Neutrophil (primary cell): ENCODE measurements around the gene B3GLCT.

Experiments used
- H3K27ac ChIP-seq: fragments of 200-600 bp; sonication (generic); 2 replicates; pipeline ENCODE4 v1.5.1; 2016; ENCODE audit warnings: mild to moderate bottlenecking, moderate library complexity
- H3K27me3 ChIP-seq: fragments of 200-600 bp; sonication (generic); 2 replicates; pipeline ENCODE4 v1.6.0; 2016; ENCODE audit warnings: mild to moderate bottlenecking
- H3K36me3 ChIP-seq: fragments of 200-600 bp; sonication (generic); 2 replicates; pipeline ENCODE4 v1.5.1; 2017
- H3K4me1 ChIP-seq, 2 experiments: fragments of 200-600 bp in 1 of 2; sonication (generic) in 1 of 2; 1 replicate in 1 of 2; 2 replicates in 1 of 2; pipeline versions ENCODE4 v1.5.1 to v1.6.1; 2013 to 2016; ENCODE audit warnings: low read depth in 1 of 2, low read length in 1 of 2, mild to moderate bottlenecking in 1 of 2, moderate library complexity in 1 of 2; ENCODE audit not compliant: control insufficient read depth in 1 of 2, insufficient read depth in 1 of 2
- H3K4me3 ChIP-seq, 2 experiments: fragments of 200-600 bp in 1 of 2; sonication (generic) in 1 of 2; 1 replicate in 1 of 2; 2 replicates in 1 of 2; pipeline ENCODE4 v1.5.1; 2013 to 2016; ENCODE audit warnings: low read depth in 1 of 2, low read length in 1 of 2, mild to moderate bottlenecking in 1 of 2, moderate library complexity in 1 of 2
- H3K9me3 ChIP-seq: fragments of 200-600 bp; sonication (generic); 2 replicates; pipeline ENCODE4 v1.5.1; 2016
- TF ChIP-seq, protein P1 (sequence below): fragments of 200-600 bp; sonication (generic); IDR thresholded peaks from 2 replicates; pipeline ENCODE4 v1.5.1; 2016; ENCODE audit warnings: antibody characterized with exemption

Gene B3GLCT

DNA sequence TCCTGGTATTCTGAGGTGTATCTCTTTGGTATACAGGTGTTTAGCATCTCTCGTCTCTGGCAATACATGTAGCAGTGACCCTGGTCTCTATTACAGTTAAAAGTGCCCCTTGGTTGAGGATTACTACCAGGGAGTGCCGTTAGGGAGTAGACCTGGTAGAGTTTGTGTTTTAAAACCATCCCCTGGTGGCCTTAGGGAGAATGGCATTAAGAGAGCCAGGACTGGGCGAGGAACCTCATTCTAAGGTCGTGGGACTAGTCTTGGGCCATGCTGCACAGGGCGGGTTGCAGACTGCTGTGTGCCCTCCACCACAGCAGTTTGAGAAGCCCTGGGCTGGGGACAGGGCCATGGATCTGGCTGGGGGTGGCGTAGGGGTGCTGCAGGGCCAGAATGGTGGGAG is 35.0 kb downstream of the B3GLCT start:
- no peak overlapping the region for H3K4me3 ChIP-seq
- no peaks in the 10 kb centered on the region for H3K9me3 ChIP-seq
- TF ChIP-seq, protein P1, sequence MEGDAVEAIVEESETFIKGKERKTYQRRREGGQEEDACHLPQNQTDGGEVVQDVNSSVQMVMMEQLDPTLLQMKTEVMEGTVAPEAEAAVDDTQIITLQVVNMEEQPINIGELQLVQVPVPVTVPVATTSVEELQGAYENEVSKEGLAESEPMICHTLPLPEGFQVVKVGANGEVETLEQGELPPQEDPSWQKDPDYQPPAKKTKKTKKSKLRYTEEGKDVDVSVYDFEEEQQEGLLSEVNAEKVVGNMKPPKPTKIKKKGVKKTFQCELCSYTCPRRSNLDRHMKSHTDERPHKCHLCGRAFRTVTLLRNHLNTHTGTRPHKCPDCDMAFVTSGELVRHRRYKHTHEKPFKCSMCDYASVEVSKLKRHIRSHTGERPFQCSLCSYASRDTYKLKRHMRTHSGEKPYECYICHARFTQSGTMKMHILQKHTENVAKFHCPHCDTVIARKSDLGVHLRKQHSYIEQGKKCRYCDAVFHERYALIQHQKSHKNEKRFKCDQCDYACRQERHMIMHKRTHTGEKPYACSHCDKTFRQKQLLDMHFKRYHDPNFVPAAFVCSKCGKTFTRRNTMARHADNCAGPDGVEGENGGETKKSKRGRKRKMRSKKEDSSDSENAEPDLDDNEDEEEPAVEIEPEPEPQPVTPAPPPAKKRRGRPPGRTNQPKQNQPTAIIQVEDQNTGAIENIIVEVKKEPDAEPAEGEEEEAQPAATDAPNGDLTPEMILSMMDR, result no peak
- H3K36me3 ChIP-seq, result no peaks in the 10 kb centered on the region
- no peaks in the 10 kb centered on the region for H3K27me3 ChIP-seq
- H3K27ac ChIP-seq, result no peak overlapping the region
- no peaks in the 10 kb centered on the region for H3K4me1 ChIP-seq

DNA sequence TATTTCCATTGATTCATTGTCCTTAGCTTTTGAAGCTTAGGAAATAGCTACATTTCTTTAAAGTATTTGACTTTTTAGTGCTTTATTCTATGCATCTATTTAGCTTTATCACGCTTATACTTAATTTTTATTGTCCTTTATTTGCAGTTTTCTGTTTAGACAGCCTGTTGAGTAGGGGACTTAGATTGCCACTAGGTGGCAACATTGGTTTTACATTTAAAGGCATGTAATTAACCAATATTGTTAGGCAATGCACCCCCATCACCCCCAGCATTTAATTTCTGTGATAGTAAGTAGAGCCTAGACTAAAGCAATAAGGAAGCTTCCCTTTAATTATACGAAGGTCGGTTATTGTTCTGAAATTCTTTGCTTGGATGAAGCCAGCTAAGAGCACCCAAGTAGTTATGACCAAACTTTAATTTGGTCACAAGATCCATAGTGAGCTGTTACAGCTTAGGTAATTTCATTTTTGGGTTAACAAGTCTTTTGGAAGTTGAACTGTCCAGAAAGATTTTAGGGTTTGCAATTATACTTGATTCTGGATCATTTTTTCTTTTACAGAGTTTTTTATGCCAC is 36.5 kb downstream of the B3GLCT start:
- no peaks in the 10 kb centered on the region for H3K36me3 ChIP-seq
- H3K4me3 ChIP-seq, result no peak overlapping the region
- H3K27me3 ChIP-seq, result no peaks in the 10 kb centered on the region
- no peaks in the 10 kb centered on the region for H3K4me1 ChIP-seq
- no peaks in the 10 kb centered on the region for H3K9me3 ChIP-seq
- H3K27ac ChIP-seq, result no peak overlapping the region
- TF ChIP-seq, protein P1, result no peak

DNA sequence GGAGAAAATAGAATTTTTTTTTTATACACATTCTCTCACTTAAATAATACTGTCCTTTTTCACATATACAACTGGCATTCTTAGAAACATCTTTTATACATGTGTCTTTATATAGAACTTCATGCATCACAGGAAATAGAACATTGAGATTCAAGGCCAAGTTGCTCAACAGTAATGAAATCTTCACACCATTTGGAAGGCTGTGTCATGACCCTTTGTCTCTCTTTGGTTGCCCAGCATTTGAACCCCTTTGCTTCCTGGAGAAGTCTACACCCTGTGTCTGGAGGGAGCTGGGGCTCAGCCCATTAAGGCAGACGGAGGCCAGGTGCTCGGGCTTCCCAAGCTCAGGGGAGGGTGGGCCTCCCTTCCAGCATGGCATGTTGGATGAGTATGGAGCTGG is 41.1 kb downstream of the B3GLCT start:
- Histone ChIP-seq H3K9me3 (no peaks in the 10 kb centered on the region), H3K4me3 (no peak overlapping the region), H3K36me3 (no peaks in the 10 kb centered on the region), H3K4me1 (no peaks in the 10 kb centered on the region), H3K27me3 (no peaks in the 10 kb centered on the region), H3K27ac (no peak overlapping the region)
- TF ChIP-seq, protein P1, result no peak

DNA sequence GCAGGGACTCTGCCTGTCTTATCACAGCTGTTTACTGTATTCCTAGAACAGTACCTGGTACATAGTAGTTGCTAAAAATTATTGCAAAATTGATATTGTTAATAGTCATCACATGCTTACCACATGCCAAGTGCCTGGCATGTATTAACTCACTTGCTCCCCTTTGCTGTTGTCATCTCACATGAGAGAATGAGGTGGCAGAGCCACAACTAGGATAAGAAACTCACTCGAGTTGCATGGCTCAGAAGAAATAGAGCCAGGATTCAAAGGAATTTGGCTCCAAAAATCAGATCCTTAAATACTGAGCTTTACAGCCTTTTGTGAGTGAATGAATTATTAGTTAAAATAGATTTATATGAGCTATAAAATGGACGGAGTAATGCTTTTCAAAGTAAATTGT is 42.6 kb downstream of the B3GLCT start:
- no peaks in the 10 kb centered on the region for H3K36me3 ChIP-seq
- H3K27ac ChIP-seq, result no peak overlapping the region
- no peaks in the 10 kb centered on the region for H3K9me3 ChIP-seq
- H3K27me3 ChIP-seq, result no peaks in the 10 kb centered on the region
- TF ChIP-seq, protein P1, result no peak
- H3K4me3 ChIP-seq, result no peak overlapping the region
- H3K4me1 ChIP-seq, result no peaks in the 10 kb centered on the region

DNA sequence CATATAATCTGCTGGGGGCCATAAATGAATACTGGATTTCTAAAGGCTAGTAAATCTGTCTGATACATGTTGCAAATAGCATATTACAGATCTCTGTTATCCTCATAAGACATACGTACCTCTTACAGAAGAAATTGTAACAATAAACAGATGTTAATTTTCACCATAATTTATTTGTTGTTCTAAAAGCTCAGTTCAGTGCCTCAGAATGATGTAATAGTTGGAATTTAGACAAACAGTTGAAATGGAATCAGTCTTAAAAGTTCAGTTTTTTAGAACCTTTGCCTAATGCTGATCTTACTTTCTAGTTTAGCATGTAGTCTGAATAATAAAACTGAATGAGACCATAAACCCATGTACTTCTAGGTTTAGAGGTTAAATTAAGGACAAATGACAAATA is 43.1 kb downstream of the B3GLCT start:
- no peaks in the 10 kb centered on the region for H3K27me3 ChIP-seq
- no peaks in the 10 kb centered on the region for H3K36me3 ChIP-seq
- no peaks in the 10 kb centered on the region for H3K9me3 ChIP-seq
- no peak overlapping the region for H3K4me3 ChIP-seq
- TF ChIP-seq, protein P1, result no peak
- no peak overlapping the region for H3K27ac ChIP-seq
- no peaks in the 10 kb centered on the region for H3K4me1 ChIP-seq
